ENCODE measurements around the gene ACTG2.

Gene ACTG2

DNA sequence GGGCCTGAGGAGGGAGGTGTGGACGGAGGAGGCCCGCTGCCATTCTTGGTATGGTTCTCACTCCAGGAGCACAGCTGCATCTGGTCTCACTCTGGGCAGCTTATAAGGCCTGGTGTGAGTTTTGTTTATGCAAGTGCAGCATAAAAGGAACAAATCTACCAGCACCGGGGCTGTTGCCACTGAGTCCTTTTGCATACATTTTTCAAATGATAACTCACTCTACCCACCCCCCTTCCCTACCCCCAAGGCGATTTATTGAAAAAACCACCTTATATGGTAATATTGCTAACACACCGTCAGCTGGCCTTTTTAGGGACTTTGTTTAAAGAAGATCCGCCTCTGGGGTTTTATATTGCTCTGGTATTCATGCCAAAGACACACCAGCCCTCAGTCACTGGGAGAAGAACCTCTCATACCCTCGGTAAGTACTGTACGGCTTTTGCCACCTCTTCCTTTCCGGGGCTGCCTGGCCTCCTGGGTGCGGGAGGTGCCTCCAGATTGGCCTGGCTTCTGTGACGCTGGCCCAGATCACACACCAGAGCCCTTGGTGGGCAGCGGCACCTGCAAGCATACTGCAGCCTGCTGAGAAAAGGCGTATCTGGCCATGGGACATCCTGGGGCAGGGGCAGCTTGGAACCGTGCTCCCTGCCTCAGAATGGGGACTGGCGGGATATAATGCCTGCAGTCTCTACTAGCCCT lies at the start of gene ACTG2:
ACTG2 (plus strand) TSS at position 378 of the 699 bp plus-strand sequence. CDS start 8,304 bp downstream, outside the sequence.
- TF ChIP-seq CTCF (IDR thresholded peaks at IDR 0.05; ENCODE audit: low read depth, low read length) = no peak
- DNase-seq (ENCODE audit: extremely low read depth, low read depth) = no peak

DNA sequence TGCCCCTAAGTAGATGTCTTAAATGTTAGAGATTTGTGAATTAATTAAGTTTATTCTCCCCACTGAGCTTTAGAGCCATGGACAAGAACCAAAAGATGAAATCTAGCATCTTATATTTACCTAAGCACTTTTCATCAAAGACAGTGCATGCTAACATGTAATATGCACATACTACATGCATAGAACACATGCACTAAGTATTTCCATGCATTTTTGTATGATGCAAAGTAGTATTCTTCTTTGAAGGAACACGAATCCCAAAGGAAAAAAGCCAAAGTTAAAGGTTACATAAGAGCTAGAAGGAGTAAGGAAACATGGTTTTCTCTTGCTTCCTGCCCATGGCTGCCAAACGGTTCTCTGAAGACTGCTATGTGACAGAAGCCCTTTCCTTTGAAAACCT lies 48.7 kb upstream of the ACTG2 start:
- no peak for TF ChIP-seq CTCF (IDR thresholded peaks at IDR 0.05; ENCODE audit: low read depth, low read length)
- no peak for DNase-seq (ENCODE audit: extremely low read depth, low read depth)

GRCh38 chr2:73850009-73850408 lies 42.8 kb upstream of the ACTG2 start:
- DNase-seq (ENCODE audit: extremely low read depth, low read depth) = no peak
- TF ChIP-seq CTCF (IDR thresholded peaks at IDR 0.05; ENCODE audit: low read depth, low read length) = no peak

GRCh38 chr2:73851274-73851673 lies 41.5 kb upstream of the ACTG2 start:
- no peak for DNase-seq (ENCODE audit: extremely low read depth, low read depth)
- TF ChIP-seq CTCF (IDR thresholded peaks at IDR 0.05; ENCODE audit: low read depth, low read length) = no peak; the same call in 1 of the 2 replicates

DNA sequence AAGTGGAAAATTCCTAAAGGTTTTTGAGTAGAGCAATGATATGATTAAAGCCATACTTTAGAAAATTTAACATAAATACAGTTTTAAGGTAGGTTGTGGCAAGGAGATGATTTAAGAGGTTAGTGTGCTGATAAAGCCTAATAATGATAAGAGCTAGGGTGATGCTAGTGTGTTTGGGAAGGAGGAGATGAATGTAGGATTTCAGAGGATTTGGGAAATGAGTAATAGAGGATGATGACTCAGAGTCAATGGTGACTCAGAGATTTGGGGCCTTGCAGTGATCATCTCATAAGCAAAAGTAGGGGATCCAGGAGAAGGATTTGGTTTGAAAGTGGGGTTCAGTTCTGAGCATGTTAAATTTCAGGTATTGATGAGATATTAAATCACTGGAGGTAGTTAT lies 40.8 kb upstream of the ACTG2 start:
- no peak for DNase-seq (ENCODE audit: extremely low read depth, low read depth)
- TF ChIP-seq CTCF (IDR thresholded peaks at IDR 0.05; ENCODE audit: low read depth, low read length) = no peak

- TF ChIP-seq CTCF (IDR thresholded peaks at IDR 0.05; ENCODE audit: low read depth, low read length) = no peak
- DNase-seq (ENCODE audit: extremely low read depth, low read depth) = no peak
Measured at GRCh38 chr2:73855526-73855925, 37.3 kb upstream of the ACTG2 start.

- DNase-seq (ENCODE audit: extremely low read depth, low read depth) = no peak
- TF ChIP-seq CTCF (IDR thresholded peaks at IDR 0.05; ENCODE audit: low read depth, low read length) = no peak
Measured at GRCh38 chr2:73856214-73856613, 36.6 kb upstream of the ACTG2 start.
